ENCODE measurements around the gene NRCAM.

DNA sequence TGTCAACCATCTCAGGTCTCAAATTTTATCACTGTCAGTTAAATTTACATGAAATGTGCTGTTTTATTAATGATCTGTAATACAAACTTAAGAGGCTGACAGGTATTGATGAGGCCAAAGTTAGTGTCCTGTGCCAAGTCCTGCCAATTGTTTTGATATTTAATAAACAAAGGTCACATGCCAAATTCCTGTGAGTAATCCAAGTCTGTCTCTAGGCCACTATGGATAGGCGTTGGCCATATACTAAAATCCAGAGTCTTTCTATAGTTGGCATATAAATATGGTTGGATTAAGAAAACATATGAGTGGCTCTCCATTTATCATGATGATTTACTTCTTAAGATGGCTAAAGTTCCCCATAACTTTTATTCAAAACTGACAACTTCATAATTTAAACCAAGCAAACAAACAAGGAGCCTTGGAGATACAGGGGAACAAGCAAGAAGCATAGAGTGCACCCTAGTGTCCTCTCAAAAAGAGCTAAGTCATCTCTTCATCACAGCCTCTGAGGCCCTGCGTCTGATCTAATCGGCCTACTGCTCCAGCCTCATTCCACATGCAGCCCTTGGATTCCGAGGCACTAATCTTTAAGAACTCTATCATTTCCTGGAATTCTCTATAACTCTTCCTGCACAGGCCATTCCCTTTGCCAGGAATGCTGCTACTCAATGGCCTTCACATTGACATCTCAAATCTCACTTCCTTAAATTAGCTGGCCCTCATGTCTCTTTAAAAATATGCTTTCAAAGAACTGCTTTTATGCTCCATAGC, 32.7 kb upstream of the NRCAM start:
- TF ChIP-seq, protein P1, sequence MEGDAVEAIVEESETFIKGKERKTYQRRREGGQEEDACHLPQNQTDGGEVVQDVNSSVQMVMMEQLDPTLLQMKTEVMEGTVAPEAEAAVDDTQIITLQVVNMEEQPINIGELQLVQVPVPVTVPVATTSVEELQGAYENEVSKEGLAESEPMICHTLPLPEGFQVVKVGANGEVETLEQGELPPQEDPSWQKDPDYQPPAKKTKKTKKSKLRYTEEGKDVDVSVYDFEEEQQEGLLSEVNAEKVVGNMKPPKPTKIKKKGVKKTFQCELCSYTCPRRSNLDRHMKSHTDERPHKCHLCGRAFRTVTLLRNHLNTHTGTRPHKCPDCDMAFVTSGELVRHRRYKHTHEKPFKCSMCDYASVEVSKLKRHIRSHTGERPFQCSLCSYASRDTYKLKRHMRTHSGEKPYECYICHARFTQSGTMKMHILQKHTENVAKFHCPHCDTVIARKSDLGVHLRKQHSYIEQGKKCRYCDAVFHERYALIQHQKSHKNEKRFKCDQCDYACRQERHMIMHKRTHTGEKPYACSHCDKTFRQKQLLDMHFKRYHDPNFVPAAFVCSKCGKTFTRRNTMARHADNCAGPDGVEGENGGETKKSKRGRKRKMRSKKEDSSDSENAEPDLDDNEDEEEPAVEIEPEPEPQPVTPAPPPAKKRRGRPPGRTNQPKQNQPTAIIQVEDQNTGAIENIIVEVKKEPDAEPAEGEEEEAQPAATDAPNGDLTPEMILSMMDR (IDR thresholded peaks at IDR 0.05) = no peak
- TF ChIP-seq POLR2A (IDR thresholded peaks at IDR 0.05) = no peak

Measured in adrenal gland (tissue), 5 donors.